H1 (cell line): Measurements from ENCODE around the gene SNRPD3. TPM values are rescaled to one million over a fixed set of nuclear protein-coding genes. Genes with fewer than 3 reads are reported as not detected.

Source experiments
- CTCF ChIA-PET: fragments of 300-600 bp; sonication (Branson Sonifier 250); formaldehyde crosslinking; loops from one replicate; lab custom pipeline; 2021; ENCODE audit not compliant: partially characterized antibody; lab: Charles Lee
- POLR2A ChIA-PET: fragments of 300-600 bp; sonication (Branson Sonifier 250); formaldehyde crosslinking; loops from one replicate; lab custom pipeline; 2021; ENCODE audit warnings: inconsistent platforms; ENCODE audit not compliant: partially characterized antibody; lab: Charles Lee
- DNase-seq, 2 experiments: peaks; one replicate each; pipeline versions ENCODE4 v3.0.0 to v3.0.0-alpha.2; 2010 to 2022; ENCODE audit warnings: low spot score in 2 of 2, low read depth in 1 of 2, mixed read lengths in 1 of 2
- FAIRE-seq: peaks from 2 replicates; lab custom pipeline; 2011; peaks lifted over from hg19 to GRCh38; lab: Jason Lieb, UNC
- H2AFZ ChIP-seq: 2 replicates; pipeline ENCODE4 v1.8.1; 2012; ENCODE audit warnings: low read length, inconsistent platforms
- H2AK5ac ChIP-seq: 2 replicates; pipeline ENCODE4 v1.6.1; 2013; ENCODE audit warnings: low read depth, low read length
- H2BK120ac ChIP-seq: replicated peaks from 2 replicates; pipeline ENCODE3; 2013; ENCODE audit warnings: low read depth, low read length, inconsistent platforms
- H2BK12ac ChIP-seq: 2 replicates; pipeline ENCODE4 v1.6.1; 2013; ENCODE audit warnings: low read depth, low read length
- H2BK15ac ChIP-seq: 2 replicates; pipeline ENCODE4 v1.6.1; 2013; ENCODE audit warnings: low read length
- H2BK20ac ChIP-seq: 2 replicates; pipeline ENCODE4 v1.6.1; 2013; ENCODE audit warnings: low read length
- H2BK5ac ChIP-seq: 2 replicates; pipeline ENCODE4 v1.6.1; 2013; ENCODE audit warnings: low read depth, low read length
- H3K14ac ChIP-seq: 2 replicates; pipeline ENCODE4 v1.6.1; 2013; ENCODE audit warnings: inconsistent platforms; ENCODE audit not compliant: insufficient read length
- H3K18ac ChIP-seq: 2 replicates; pipeline ENCODE4 v1.6.1; 2013; ENCODE audit warnings: low read length; ENCODE audit errors: extremely low read depth
- H3K23ac ChIP-seq: 2 replicates; pipeline ENCODE4 v1.6.1; 2013; ENCODE audit warnings: inconsistent platforms; ENCODE audit not compliant: insufficient read length
- H3K23me2 ChIP-seq: 2 replicates; pipeline ENCODE4 v1.6.1; 2013; ENCODE audit warnings: low read depth, low read length
- H3K27ac ChIP-seq: 2 replicates; pipeline ENCODE4 v1.6.1; 2011; ENCODE audit warnings: low read depth, low read length, inconsistent platforms
- H3K27me3 ChIP-seq, 4 experiments: replicated peaks in 1 of 4; 1 replicate in 1 of 4; 2 replicates in 3 of 4; pipeline versions ENCODE4 v1.6.1 to v1.8.1; 2011 to 2013; ENCODE audit warnings: low read length in 3 of 4, mild to moderate bottlenecking in 3 of 4, inconsistent platforms in 2 of 4, mixed read lengths in 2 of 4, moderate library complexity in 1 of 4; ENCODE audit not compliant: control insufficient read depth in 3 of 4, insufficient read depth in 3 of 4; ENCODE audit errors: extremely low read depth in 1 of 4
- H3K36me3 ChIP-seq, 4 experiments: 2 replicates each; pipeline versions ENCODE4 v1.6.1 to v1.8.1; 2011 to 2013; ENCODE audit warnings: mild to moderate bottlenecking in 4 of 4, low read length in 3 of 4, moderate library complexity in 2 of 4, control low read depth in 1 of 4, inconsistent platforms in 1 of 4; ENCODE audit not compliant: insufficient read depth in 4 of 4, control insufficient read depth in 2 of 4
- H3K4ac ChIP-seq: replicated peaks from 2 replicates; pipeline ENCODE3; 2013; ENCODE audit warnings: low read length, low read depth, mixed read lengths, inconsistent platforms; ENCODE audit not compliant: insufficient read length
- H3K4me1 ChIP-seq, 4 experiments: replicated peaks in 1 of 4; 1 replicate in 1 of 4; 2 replicates in 3 of 4; pipeline versions ENCODE4 v1.6.1 to v1.8.1; 2011 to 2013; ENCODE audit warnings: low read length in 3 of 4, inconsistent platforms in 2 of 4, mixed read lengths in 1 of 4; ENCODE audit not compliant: insufficient read depth in 4 of 4, control insufficient read depth in 3 of 4
- H3K4me2 ChIP-seq, 2 experiments: 2 replicates each; pipeline versions ENCODE4 v1.6.1 to v1.8.1; 2011 to 2013; ENCODE audit warnings: low read depth in 2 of 2, low read length in 2 of 2, control low read depth in 1 of 2, inconsistent platforms in 1 of 2, mild to moderate bottlenecking in 1 of 2; ENCODE audit not compliant: insufficient read depth in 1 of 2
- H3K4me3 ChIP-seq, 4 experiments: fragments of 200-600, 300-600 bp in 1 of 4; sonication (generic), shearing (Covaris generic), sonication (Bioruptor Twin) in 1 of 4; 2 replicates each; pipeline versions ENCODE4 v1.5.1 to v1.8.1; 2011 to 2016; ENCODE audit warnings: low read length in 4 of 4, low read depth in 3 of 4, control low read depth in 2 of 4, inconsistent platforms in 2 of 4, mild to moderate bottlenecking in 2 of 4, mixed read lengths in 1 of 4, moderate library complexity in 1 of 4; ENCODE audit not compliant: insufficient read depth in 2 of 4; ENCODE audit errors: extremely low read depth in 1 of 4
- H3K56ac ChIP-seq: replicated peaks from 2 replicates; pipeline ENCODE3; 2013; ENCODE audit warnings: low read depth, mild to moderate bottlenecking, mixed read lengths, low read length, inconsistent platforms; ENCODE audit not compliant: insufficient read length
- H3K79me1 ChIP-seq: 2 replicates; pipeline ENCODE4 v1.6.1; 2013; ENCODE audit warnings: low read depth, low read length, control low read depth
- H3K79me2 ChIP-seq, 2 experiments: 2 replicates each; pipeline versions ENCODE4 v1.6.1 to v1.8.1; 2012 to 2013; ENCODE audit warnings: low read length in 2 of 2, mild to moderate bottlenecking in 2 of 2, inconsistent platforms in 1 of 2; ENCODE audit not compliant: insufficient read depth in 2 of 2, control insufficient read depth in 1 of 2
- H3K9ac ChIP-seq, 4 experiments: replicated peaks in 1 of 4; 1 replicate in 1 of 4; 2 replicates in 3 of 4; pipeline versions ENCODE4 v1.6.1 to v1.8.1; 2011 to 2013; ENCODE audit warnings: low read depth in 3 of 4, low read length in 3 of 4, control low read depth in 2 of 4, mild to moderate bottlenecking in 2 of 4, moderate library complexity in 2 of 4, inconsistent platforms in 1 of 4; ENCODE audit errors: extremely low read depth in 1 of 4
- H3K9me3 ChIP-seq, 2 experiments: 2 replicates each; pipeline versions ENCODE4 v1.6.1 to v1.8.1; 2012 to 2013; ENCODE audit warnings: mild to moderate bottlenecking in 2 of 2, moderate library complexity in 2 of 2, control low read depth in 1 of 2, inconsistent platforms in 1 of 2, low read depth in 1 of 2, low read length in 1 of 2, mixed read lengths in 1 of 2; ENCODE audit not compliant: insufficient read depth in 2 of 2
- H4K20me1 ChIP-seq, 2 experiments: replicated peaks in 1 of 2; 2 replicates each; pipeline versions ENCODE3 to v1.8.1; 2011 to 2013; ENCODE audit warnings: inconsistent platforms in 2 of 2, low read length in 2 of 2, mild to moderate bottlenecking in 1 of 2; ENCODE audit not compliant: insufficient read depth in 2 of 2, control insufficient read depth in 1 of 2
- H4K5ac ChIP-seq: 2 replicates; pipeline ENCODE4 v1.6.1; 2013; ENCODE audit warnings: low read length, low read depth, mixed read lengths, inconsistent platforms; ENCODE audit not compliant: insufficient read length
- H4K8ac ChIP-seq: 2 replicates; pipeline ENCODE4 v1.8.0; 2013; ENCODE audit warnings: mild to moderate bottlenecking, moderate library complexity, low read length, inconsistent platforms; ENCODE audit not compliant: insufficient read depth; ENCODE audit errors: extremely low read depth
- H4K91ac ChIP-seq: replicated peaks from 2 replicates; pipeline ENCODE3; 2013; ENCODE audit warnings: low read length, mixed read lengths, inconsistent platforms; ENCODE audit not compliant: insufficient read length
- BACH1 ChIP-seq: IDR thresholded peaks from 2 replicates; pipeline ENCODE4 v1.6.1; 2012; ENCODE audit warnings: low read length, improper control_type of control experiment
- CBX5 ChIP-seq: fragments of 300-800, 300-1000 bp; sonication (generic); IDR thresholded peaks from 2 replicates; pipeline ENCODE4 v1.7.1; 2016; ENCODE audit warnings: antibody characterized with exemption, low read length, low read depth
- CREB1 ChIP-seq: IDR thresholded peaks from 2 replicates; pipeline ENCODE4 v1.6.1; 2012; ENCODE audit warnings: inconsistent platforms
- POU5F1 ChIP-seq: IDR thresholded peaks from 2 replicates; pipeline ENCODE4 v1.6.1; 2011; ENCODE audit warnings: low read depth, mild to moderate bottlenecking, low read length, moderate library complexity
- RNF2 ChIP-seq: fragments of 200-900, 300-1000 bp; sonication (generic); IDR thresholded peaks from 2 replicates; pipeline ENCODE4 v1.7.1; 2016; ENCODE audit warnings: borderline replicate concordance, low read depth, mild to moderate bottlenecking, antibody characterized with exemption, low read length; ENCODE audit not compliant: poor library complexity, severe bottlenecking; ENCODE audit errors: missing control alignments
- RXRA ChIP-seq: IDR thresholded peaks from 2 replicates; pipeline ENCODE4 v1.6.1; 2011; ENCODE audit warnings: low read depth, mild to moderate bottlenecking, low read length, moderate library complexity; ENCODE audit not compliant: insufficient read depth
- WGBS, 2 experiments: shearing (Covaris generic) in 1 of 2; methylation state at CpG; one replicate each; pipeline versions ENCODE4 v1.1.6 to v1.1.7; 2013 to 2015; ENCODE audit warnings: low lambda C conversion rate in 2 of 2, mixed read lengths in 2 of 2, inconsistent platforms in 1 of 2, low coverage in 1 of 2, missing lambda C conversion rate in 1 of 2; ENCODE audit not compliant: insufficient replicate concordance in 2 of 2, insufficient coverage in 1 of 2, insufficient read length in 1 of 2; ENCODE audit errors: extremely low coverage in 1 of 2, missing lambda C conversion rate in 1 of 2; 5-methylcytosine and 5-hydroxymethylcytosine counted together
- polyA plus RNA-seq, 7 experiments: library from polyadenylated mRNA; depleted of rRNA in 3 of 7; stranded (reverse) in 5 of 7; unstranded in 2 of 7; fragments of >200 nt in 5 of 7; fragments of 200-250 nt in 2 of 7; gene quantifications; 1 replicate in 5 of 7; 2 replicates in 1 of 7; 4 replicates in 1 of 7; pipeline versions ENCODE4 v1.2.1 to v1.2.3, GENCODE V29; 2011 to 2013; ENCODE audit warnings: missing spikeins in 2 of 7, mixed read lengths in 2 of 7
- total RNA-seq: library from RNA; stranded (reverse); fragmentation: NEBNext Ultra II Directional; extraction: Animal tissue kit (Norgen Biotek cat#: 25700); gene quantifications from 2 replicates; pipeline ENCODE4 v1.2.1, GENCODE V29; 2021
- TF ChIP-seq, protein P1 (sequence below): IDR thresholded peaks from 2 replicates; pipeline ENCODE4 v1.6.1; 2012; ENCODE audit warnings: low read length, inconsistent platforms

The SNRPD3 gene
- total and polyA plus RNA-seq, 2 of the 8 experiments (the other 6 are each of a cell fraction or from before 2014, with no cell fraction given), result 200 to 455 TPM

DNA sequence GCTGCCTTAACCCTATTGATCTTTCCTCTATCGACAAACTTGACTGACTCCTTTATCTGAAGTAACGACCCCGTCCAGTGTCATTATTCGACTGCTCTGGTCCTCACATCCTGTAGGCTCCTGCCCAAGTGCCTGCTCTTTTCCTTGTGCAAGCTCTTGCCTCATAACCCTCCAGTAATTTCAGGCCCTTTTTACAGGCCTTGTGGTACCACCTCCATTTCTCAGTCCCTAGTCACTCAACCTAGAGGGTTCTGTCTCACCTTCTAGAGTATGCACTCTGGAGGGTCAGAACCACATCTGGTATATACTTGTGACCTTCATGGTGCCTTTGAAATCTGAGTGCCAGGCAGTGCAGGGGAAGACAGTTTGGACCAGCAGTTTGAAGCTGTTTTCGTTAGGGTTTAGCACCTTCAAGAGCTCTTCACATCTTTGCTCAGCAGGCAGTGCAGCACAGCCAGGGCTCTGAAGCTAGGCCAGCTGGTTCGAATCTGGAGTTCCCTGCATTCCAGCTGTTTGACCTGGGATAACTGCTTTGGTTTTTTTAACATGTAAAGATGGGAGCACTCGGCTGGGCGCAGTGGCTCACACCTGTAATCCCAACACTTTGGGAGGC lies 11.2 kb downstream of the SNRPD3 start:
- Histone ChIP-seq H2AK5ac (no peak overlapping the region), H3K27me3 (no peaks in the 10 kb centered on the region), H2BK5ac (no peak overlapping the region), H2BK15ac (no peak overlapping the region), H4K5ac (no peak overlapping the region), H3K56ac (no peak overlapping the region), H3K4me1 (no peaks in the 10 kb centered on the region), H2BK20ac (no peak overlapping the region), H3K18ac (no peak overlapping the region), H3K4me2 (no peak overlapping the region), H2BK120ac (no peak overlapping the region), H3K23ac (no peak overlapping the region), H3K79me2 (peaks cover 33 to 53% of the 10 kb centered on the region in 2 experiments), H2BK12ac (no peak overlapping the region), H3K4ac (no peak overlapping the region), H4K8ac (no peak overlapping the region), H3K9me3 (no peaks in the 10 kb centered on the region), H3K14ac (no peak overlapping the region), H3K27ac (no peak overlapping the region), H3K36me3 (peaks cover 21 to 64% (median 43%) of the 10 kb centered on the region in 4 experiments), H3K9ac (no peak overlapping the region), H2AFZ (no peak overlapping the region), H4K20me1 (peaks cover 16 to 39% of the 10 kb centered on the region in 2 experiments), H3K4me3 (no peak overlapping the region), H3K23me2 (no peaks in the 10 kb centered on the region), H3K79me1 (peaks cover 17% of the 10 kb centered on the region), H4K91ac (no peak overlapping the region)
- DNase-seq (no peak), FAIRE-seq (no peak)
- CTCF ChIA-PET, result no interaction called here
- TF ChIP-seq RNF2 (no peak), CREB1 (no peak), CBX5 (no peak), BACH1 (no peak), RXRA (no peak), POU5F1 (no peak)
- TF ChIP-seq, protein P1, sequence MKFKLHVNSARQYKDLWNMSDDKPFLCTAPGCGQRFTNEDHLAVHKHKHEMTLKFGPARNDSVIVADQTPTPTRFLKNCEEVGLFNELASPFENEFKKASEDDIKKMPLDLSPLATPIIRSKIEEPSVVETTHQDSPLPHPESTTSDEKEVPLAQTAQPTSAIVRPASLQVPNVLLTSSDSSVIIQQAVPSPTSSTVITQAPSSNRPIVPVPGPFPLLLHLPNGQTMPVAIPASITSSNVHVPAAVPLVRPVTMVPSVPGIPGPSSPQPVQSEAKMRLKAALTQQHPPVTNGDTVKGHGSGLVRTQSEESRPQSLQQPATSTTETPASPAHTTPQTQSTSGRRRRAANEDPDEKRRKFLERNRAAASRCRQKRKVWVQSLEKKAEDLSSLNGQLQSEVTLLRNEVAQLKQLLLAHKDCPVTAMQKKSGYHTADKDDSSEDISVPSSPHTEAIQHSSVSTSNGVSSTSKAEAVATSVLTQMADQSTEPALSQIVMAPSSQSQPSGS, result no peak
- whole genome bisulfite sequencing, 2 experiments, result 94% methylated on average over 8 of the region's 8 CpGs; no CpG with 5 or more reads in 1 of the 2 experiments
- POLR2A ChIA-PET, result interaction anchor here (1.3 to 9.0 kb wide), 6 partner anchors 10 to 25 kb away, joined by 4 to 91 read pairs (median 10); partner anchors contain the start of genes GUCD1, LRRC75B and SNRPD3
